Right forelimb (tissue), 1 donor: Measurements from ENCODE around the gene GLIS1.
A peak's percentile ranks its signal among the peaks of the same experiment; 100 is the strongest.

Experiments
- DNase-seq: peaks from one replicate; pipeline ENCODE4 v3.0.0-alpha.2; 2018

The GLIS1 gene

GRCh38 chr1:53693339-53693738, 45.6 kb downstream of the GLIS1 start:
- DNase-seq, result no peak

- no peak for DNase-seq
These were observed 47.6 kb downstream of the GLIS1 start for GRCh38 chr1:53691326-53691725.

- no peak for DNase-seq
These were observed 48.6 kb downstream of the GLIS1 start for GRCh38 chr1:53690411-53690810.

GRCh38 chr1:53689736-53690326, 49.1 kb downstream of the GLIS1 start:
- no peak for DNase-seq

- no peak for DNase-seq
These were observed 49.7 kb downstream of the GLIS1 start for GRCh38 chr1:53689223-53689622.

GRCh38 chr1:53688381-53689102, 50.4 kb downstream of the GLIS1 start:
- no peak for DNase-seq

- no peak for DNase-seq
These were observed 51.1 kb downstream of the GLIS1 start for GRCh38 chr1:53687901-53688300.

- DNase-seq, result no peak
These were observed 51.5 kb downstream of the GLIS1 start for GRCh38 chr1:53687426-53687825.

GRCh38 chr1:53686965-53687267, 52.0 kb downstream of the GLIS1 start:
- DNase-seq, result no peak

GRCh38 chr1:53686091-53686964, 52.6 kb downstream of the GLIS1 start:
- DNase-seq, result no peak

- no peak for DNase-seq
These were observed 53.5 kb downstream of the GLIS1 start for GRCh38 chr1:53685272-53686051.

- DNase-seq, result no peak
These were observed 54.2 kb downstream of the GLIS1 start for GRCh38 chr1:53684741-53685140.

- no peak for DNase-seq
These were observed 54.8 kb downstream of the GLIS1 start for GRCh38 chr1:53683986-53684740.

- no peak for DNase-seq
These were observed 56.1 kb downstream of the GLIS1 start for GRCh38 chr1:53682881-53683280.

- DNase-seq, result peak; percentile 67
These were observed 56.8 kb downstream of the GLIS1 start for GRCh38 chr1:53681977-53682685.

- no peak for DNase-seq
These were observed 57.5 kb downstream of the GLIS1 start for GRCh38 chr1:53681351-53681976.

- no peak for DNase-seq
These were observed 58.1 kb downstream of the GLIS1 start for GRCh38 chr1:53680868-53681267.

GRCh38 chr1:53678938-53679825, 59.8 kb downstream of the GLIS1 start:
- DNase-seq, result no peak

- no peak for DNase-seq
These were observed 60.5 kb downstream of the GLIS1 start for GRCh38 chr1:53678507-53678906.

GRCh38 chr1:53678046-53678445, 60.9 kb downstream of the GLIS1 start:
- no peak for DNase-seq
